SK-N-SH (cell line): Measurements from ENCODE around the gene STUB1. TPM values are rescaled to one million over a fixed set of nuclear protein-coding genes. Genes with fewer than 3 reads are reported as not detected.

Experiments used
- CTCF ChIA-PET: fragments of 300-600, 350-600 bp; formaldehyde crosslinking; extraction: SDS; loops from one replicate; lab custom pipeline; 2021; lab: Yijun Ruan, JAX
- POLR2A ChIA-PET: fragments of 350-600 bp; sonication (Branson Sonifier 250); formaldehyde crosslinking; extraction: SDS; loops from one replicate; lab custom pipeline; 2020; ENCODE audit warnings: antibody characterized with exemption, inconsistent platforms; lab: Yijun Ruan, JAX
- DNase-seq: peaks from one replicate; pipeline ENCODE4 v3.0.0; 2012
- H2AFZ ChIP-seq: fragments of 200-600 bp; sonication (generic); 2 replicates; pipeline ENCODE4 v1.8.1; 2016; ENCODE audit warnings: antibody characterized with exemption, mild to moderate bottlenecking, low read depth
- H3F3A ChIP-seq: fragments of 200-600 bp; sonication (generic); replicated peaks from 2 replicates; pipeline ENCODE3; 2016; ENCODE audit warnings: antibody characterized with exemption, mild to moderate bottlenecking; ENCODE audit not compliant: insufficient read depth
- H3K27ac ChIP-seq, 2 experiments: fragments of 200-500 bp in 1 of 2; fragments of 200-600 bp in 1 of 2; sonication (Bioruptor generic) in 1 of 2; sonication (generic), shearing (Covaris generic) in 1 of 2; 2 replicates each; pipeline versions ENCODE4 v1.5.1 to v1.6.1; 2014 to 2016; ENCODE audit warnings: low read depth in 2 of 2, inconsistent platforms in 1 of 2, low read length in 1 of 2, mild to moderate bottlenecking in 1 of 2, mixed read lengths in 1 of 2
- H3K27me3 ChIP-seq: fragments of 200-600 bp; sonication (generic), shearing (Covaris generic); 2 replicates; pipeline ENCODE4 v1.6.1; 2016; ENCODE audit warnings: mixed run types; ENCODE audit not compliant: insufficient read depth
- H3K36me3 ChIP-seq, 2 experiments: fragments of 200-500 bp in 1 of 2; fragments of 200-600 bp in 1 of 2; sonication (Bioruptor generic) in 1 of 2; sonication (generic) in 1 of 2; replicated peaks in 1 of 2; 2 replicates each; pipeline versions ENCODE3 to v1.5.1; 2014 to 2016; ENCODE audit warnings: low read length in 1 of 2, mild to moderate bottlenecking in 1 of 2; ENCODE audit not compliant: insufficient read depth in 2 of 2, control insufficient read depth in 1 of 2
- H3K4me1 ChIP-seq, 2 experiments: fragments of 200-500 bp in 1 of 2; fragments of 200-600 bp in 1 of 2; sonication (Bioruptor generic) in 1 of 2; sonication (generic), shearing (Covaris generic) in 1 of 2; 2 replicates each; pipeline versions ENCODE4 v1.5.1 to v1.6.1; 2014 to 2016; ENCODE audit warnings: low read depth in 1 of 2, low read length in 1 of 2, mixed run types in 1 of 2; ENCODE audit not compliant: insufficient read depth in 2 of 2, control insufficient read depth in 1 of 2
- H3K4me2 ChIP-seq: fragments of 200-600 bp; sonication (generic), shearing (Covaris generic); 2 replicates; pipeline ENCODE4 v1.6.1; 2017; ENCODE audit warnings: mixed run types
- H3K4me3 ChIP-seq, 2 experiments: fragments of 200-500 bp in 1 of 2; fragments of 200-600 bp in 1 of 2; sonication (Bioruptor generic) in 1 of 2; sonication (generic), shearing (Covaris generic) in 1 of 2; 2 replicates each; pipeline versions ENCODE4 v1.5.1 to v1.8.1; 2014 to 2016; ENCODE audit warnings: low read depth in 2 of 2, inconsistent platforms in 1 of 2, low read length in 1 of 2, mild to moderate bottlenecking in 1 of 2, mixed read lengths in 1 of 2, moderate library complexity in 1 of 2
- H3K79me2 ChIP-seq: fragments of 200-600 bp; sonication (generic); 2 replicates; pipeline ENCODE4 v1.8.1; 2017; ENCODE audit warnings: mild to moderate bottlenecking; ENCODE audit not compliant: insufficient read depth
- H3K9ac ChIP-seq: fragments of 200-600 bp; sonication (generic); 2 replicates; pipeline ENCODE4 v1.6.1; 2017; ENCODE audit warnings: mixed run types
- H3K9me2 ChIP-seq: fragments of 200-600 bp; sonication (generic); 2 replicates; pipeline ENCODE4 v1.6.1; 2017; ENCODE audit warnings: mixed run types
- H3K9me3 ChIP-seq: fragments of 200-600 bp; sonication (generic); 2 replicates; pipeline ENCODE4 v1.6.1; 2017; ENCODE audit warnings: mixed run types, mild to moderate bottlenecking, moderate library complexity
- H4K20me1 ChIP-seq: fragments of 200-600 bp; sonication (generic); 2 replicates; pipeline ENCODE4 v1.6.1; 2017; ENCODE audit warnings: mild to moderate bottlenecking, mixed run types; ENCODE audit not compliant: insufficient read depth
- CHD2 ChIP-seq: fragments of 150-350 bp; IDR thresholded peaks from 2 replicates; pipeline ENCODE4 v1.6.1; 2018; ENCODE audit warnings: low read length; ENCODE audit not compliant: partially characterized antibody
- ELF1 ChIP-seq: IDR thresholded peaks from 2 replicates; pipeline ENCODE4 v1.4.0; 2012
- EP300 ChIP-seq, 2 experiments: IDR thresholded peaks; 2 replicates each; pipeline versions ENCODE4 v1.4.0 to v1.6.1; 2012; ENCODE audit warnings: borderline replicate concordance in 1 of 2, low read depth in 1 of 2, low read length in 1 of 2
- EZH2phosphoT487 ChIP-seq: fragments of 200-600 bp; sonication (generic); IDR thresholded peaks from 2 replicates; pipeline ENCODE4 v1.6.1; 2017; ENCODE audit warnings: low read depth, mixed run types, mild to moderate bottlenecking, antibody characterized with exemption, moderate library complexity, borderline replicate concordance
- FOSL2 ChIP-seq: IDR thresholded peaks from 2 replicates; pipeline ENCODE4 v1.4.0; 2012; ENCODE audit warnings: low read depth, mild to moderate bottlenecking, moderate library complexity, borderline replicate concordance
- FOXJ3 ChIP-seq: sonication (generic); formaldehyde crosslinking; IDR thresholded peaks from 2 replicates; pipeline ENCODE4 v1.5.1; 2020; ENCODE audit warnings: mild to moderate bottlenecking, missing genetic modification reagents
- GATA2 ChIP-seq: sonication (generic); formaldehyde crosslinking; IDR thresholded peaks from 2 replicates; pipeline ENCODE4 v1.5.0; 2020; ENCODE audit warnings: mild to moderate bottlenecking, missing genetic modification reagents
- JUND ChIP-seq: IDR thresholded peaks from 2 replicates; pipeline ENCODE4 v1.4.0; 2012
- MEF2A ChIP-seq: IDR thresholded peaks from 2 replicates; pipeline ENCODE4 v1.4.0; 2012; ENCODE audit warnings: low read depth, borderline replicate concordance
- MXI1 ChIP-seq: IDR thresholded peaks from 2 replicates; pipeline ENCODE4 v1.6.1; 2012; ENCODE audit warnings: mild to moderate bottlenecking, low read depth, low read length, improper control_type of control experiment
- NFIC ChIP-seq: IDR thresholded peaks from 2 replicates; pipeline ENCODE4 v1.4.0; 2012; ENCODE audit warnings: borderline replicate concordance
- POLR2AphosphoS5 ChIP-seq: IDR thresholded peaks from 2 replicates; pipeline ENCODE4 v1.6.1; 2012; ENCODE audit warnings: low read depth, low read length
- RAD21 ChIP-seq: IDR thresholded peaks from 2 replicates; pipeline ENCODE4 v1.6.1; 2012; ENCODE audit warnings: mild to moderate bottlenecking, low read length
- RXRA ChIP-seq: IDR thresholded peaks from 2 replicates; pipeline ENCODE4 v1.4.0; 2012; ENCODE audit warnings: low read depth, mild to moderate bottlenecking, borderline replicate concordance
- SIN3A ChIP-seq: IDR thresholded peaks from 2 replicates; pipeline ENCODE4 v1.6.1; 2012; ENCODE audit warnings: low read depth, mild to moderate bottlenecking, low read length, moderate library complexity, borderline replicate concordance
- TAF1 ChIP-seq: IDR thresholded peaks from 2 replicates; pipeline ENCODE4 v1.6.1; 2012; ENCODE audit warnings: low read depth, mild to moderate bottlenecking, low read length, moderate library complexity, borderline replicate concordance
- TCF12 ChIP-seq: IDR thresholded peaks from 2 replicates; pipeline ENCODE4 v1.4.0; 2012
- YY1 ChIP-seq: IDR thresholded peaks from 2 replicates; pipeline ENCODE4 v1.4.0; 2012; ENCODE audit warnings: low read depth, mild to moderate bottlenecking
- WGBS: methylation state at CpG from one replicate; pipeline ENCODE4 v1.1.6; 2017; ENCODE audit warnings: low lambda C conversion rate; 5-methylcytosine and 5-hydroxymethylcytosine counted together
- polyA plus RNA-seq, 3 experiments: library from polyadenylated mRNA; depleted of rRNA; stranded (reverse); fragments of >200 nt; gene quantifications; 2 replicates each; pipeline ENCODE4 v1.2.3, GENCODE V29; 2012
- TF ChIP-seq, protein P1 (sequence below): fragments of 150-350 bp; IDR thresholded peaks from 2 replicates; pipeline ENCODE4 v1.6.1; 2017; ENCODE audit warnings: antibody characterized with exemption, low read length, low read depth, borderline replicate concordance
- TF ChIP-seq, protein P2 (sequence below): IDR thresholded peaks from 2 replicates; pipeline ENCODE4 v1.4.0; 2012; ENCODE audit warnings: low read depth
- TF ChIP-seq, protein P3 (sequence below): IDR thresholded peaks from 2 replicates; pipeline ENCODE4 v1.4.0; 2012; ENCODE audit warnings: low read depth, borderline replicate concordance
- TF ChIP-seq, protein P4 (sequence below): IDR thresholded peaks from 2 replicates; pipeline ENCODE4 v1.6.1; 2012; ENCODE audit warnings: mild to moderate bottlenecking, low read depth, low read length, moderate library complexity
- TF ChIP-seq, protein P5 (sequence below): fragments of 150-350 bp; IDR thresholded peaks from 2 replicates; pipeline ENCODE4 v1.6.1; 2016; ENCODE audit warnings: mild to moderate bottlenecking, low read depth, low read length

The STUB1 gene
- polyA plus RNA-seq, 1 of the 3 experiments (the other 2 are of a cell fraction): 323 TPM

DNA sequence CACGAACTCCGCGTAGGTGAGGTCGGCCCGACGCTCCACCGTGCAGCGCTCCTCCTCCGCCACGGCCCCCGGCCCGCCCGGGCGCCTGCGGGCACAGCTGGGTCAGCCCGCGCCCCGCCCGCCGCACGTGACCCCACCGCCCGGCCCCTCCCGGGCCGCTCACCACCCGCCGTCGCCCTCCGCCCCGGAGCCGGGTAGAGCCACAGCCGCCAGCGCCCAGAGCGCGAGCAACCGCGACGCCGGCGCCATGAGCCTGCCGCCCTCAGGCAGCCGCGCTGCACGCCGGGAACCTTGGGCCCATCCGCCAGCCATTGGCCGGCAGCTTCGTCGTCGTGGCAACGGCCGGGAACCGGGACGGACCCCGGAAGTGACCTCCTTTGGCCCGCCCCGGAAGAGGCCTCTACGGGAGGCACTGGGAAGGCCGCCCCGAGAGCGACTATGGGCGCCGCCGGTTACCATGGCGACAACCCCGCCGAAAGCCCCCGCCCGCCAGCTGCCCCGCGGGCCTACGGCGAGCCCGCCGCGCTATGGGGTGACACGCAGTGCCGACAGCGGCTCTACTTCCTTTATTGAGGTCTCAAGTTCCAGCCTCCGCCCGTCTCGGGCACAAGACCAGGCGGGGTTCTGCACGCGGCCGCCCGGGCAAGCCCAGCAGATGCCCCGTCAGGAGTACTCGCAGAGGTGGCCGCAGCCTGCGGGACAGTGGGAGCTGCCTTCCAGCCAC is 4.0 kb downstream of the STUB1 start, which contains the start of gene JMJD8 (continued):
- TF ChIP-seq YY1 (peak; percentile 84; the same call in 1 of the 2 replicates), FOSL2 (no peak), RXRA (no peak; the same call in 1 of the 2 replicates), SIN3A (peak; percentile 87; the same call in 1 of the 2 replicates), TAF1 (peak; percentile 74), POLR2AphosphoS5 (peak; percentile 81), FOXJ3 (CRISPR knock-in tag) (no peak), NFIC (no peak), GATA2 (CRISPR knock-in tag) (no peak), TCF12 (peak; percentile 16; the same call in 1 of the 2 replicates), RAD21 (no peak)
- TF ChIP-seq, protein P1, sequence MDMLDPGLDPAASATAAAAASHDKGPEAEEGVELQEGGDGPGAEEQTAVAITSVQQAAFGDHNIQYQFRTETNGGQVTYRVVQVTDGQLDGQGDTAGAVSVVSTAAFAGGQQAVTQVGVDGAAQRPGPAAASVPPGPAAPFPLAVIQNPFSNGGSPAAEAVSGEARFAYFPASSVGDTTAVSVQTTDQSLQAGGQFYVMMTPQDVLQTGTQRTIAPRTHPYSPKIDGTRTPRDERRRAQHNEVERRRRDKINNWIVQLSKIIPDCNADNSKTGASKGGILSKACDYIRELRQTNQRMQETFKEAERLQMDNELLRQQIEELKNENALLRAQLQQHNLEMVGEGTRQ: no peak

DNA sequence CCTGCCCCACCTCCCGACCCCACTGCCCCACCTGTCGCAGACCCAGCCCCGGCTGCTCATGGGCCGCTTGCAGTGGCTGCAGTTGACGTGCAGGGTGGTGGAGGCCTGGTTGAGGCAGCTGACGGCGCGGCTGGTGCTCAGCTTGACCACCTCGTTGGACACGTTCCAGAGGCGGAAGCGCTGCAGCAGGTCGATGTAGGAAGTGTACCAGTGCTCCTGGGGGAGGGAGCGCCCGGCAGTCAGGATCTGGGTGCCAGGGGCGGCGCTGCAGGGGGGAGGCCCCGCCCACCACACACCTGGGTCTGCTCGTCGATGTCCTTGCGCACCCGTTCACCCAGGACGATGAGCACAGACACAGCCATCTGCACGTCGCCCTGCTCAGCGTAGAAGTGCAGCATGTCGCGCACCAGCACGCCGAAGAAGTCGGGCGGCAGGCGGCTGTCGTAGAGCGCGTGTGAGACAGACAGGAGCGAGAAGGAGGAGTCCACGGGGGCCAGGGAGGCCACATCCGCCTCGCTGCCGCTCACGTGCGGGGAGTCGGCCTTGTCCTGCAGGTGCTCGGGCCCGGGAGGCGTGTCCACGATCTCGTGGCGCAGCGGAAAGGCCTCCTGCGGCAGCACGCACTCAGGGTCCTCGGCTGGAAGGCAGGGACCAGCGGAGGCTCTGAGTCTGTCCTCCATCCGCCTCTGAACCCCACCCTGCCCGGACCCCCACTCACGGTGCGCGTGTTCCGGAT is 4.9 kb downstream of the STUB1 start:
- H3K79me2 ChIP-seq: peaks cover 45% of the 10 kb centered on the region
- TF ChIP-seq SIN3A: no peak
- no peak for TF ChIP-seq EZH2phosphoT487
- TF ChIP-seq NFIC: no peak
- TF ChIP-seq GATA2 (CRISPR knock-in tag): no peak
- no peak for TF ChIP-seq MEF2A
- no peak for TF ChIP-seq ELF1
- TF ChIP-seq CHD2: no peak
- TF ChIP-seq, protein P2, sequence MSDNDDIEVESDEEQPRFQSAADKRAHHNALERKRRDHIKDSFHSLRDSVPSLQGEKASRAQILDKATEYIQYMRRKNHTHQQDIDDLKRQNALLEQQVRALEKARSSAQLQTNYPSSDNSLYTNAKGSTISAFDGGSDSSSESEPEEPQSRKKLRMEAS: no peak
- TF ChIP-seq MXI1: no peak
- TF ChIP-seq, protein P3, sequence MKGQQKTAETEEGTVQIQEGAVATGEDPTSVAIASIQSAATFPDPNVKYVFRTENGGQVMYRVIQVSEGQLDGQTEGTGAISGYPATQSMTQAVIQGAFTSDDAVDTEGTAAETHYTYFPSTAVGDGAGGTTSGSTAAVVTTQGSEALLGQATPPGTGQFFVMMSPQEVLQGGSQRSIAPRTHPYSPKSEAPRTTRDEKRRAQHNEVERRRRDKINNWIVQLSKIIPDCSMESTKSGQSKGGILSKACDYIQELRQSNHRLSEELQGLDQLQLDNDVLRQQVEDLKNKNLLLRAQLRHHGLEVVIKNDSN: no peak
- no peak for TF ChIP-seq FOSL2
- TF ChIP-seq, protein P4, sequence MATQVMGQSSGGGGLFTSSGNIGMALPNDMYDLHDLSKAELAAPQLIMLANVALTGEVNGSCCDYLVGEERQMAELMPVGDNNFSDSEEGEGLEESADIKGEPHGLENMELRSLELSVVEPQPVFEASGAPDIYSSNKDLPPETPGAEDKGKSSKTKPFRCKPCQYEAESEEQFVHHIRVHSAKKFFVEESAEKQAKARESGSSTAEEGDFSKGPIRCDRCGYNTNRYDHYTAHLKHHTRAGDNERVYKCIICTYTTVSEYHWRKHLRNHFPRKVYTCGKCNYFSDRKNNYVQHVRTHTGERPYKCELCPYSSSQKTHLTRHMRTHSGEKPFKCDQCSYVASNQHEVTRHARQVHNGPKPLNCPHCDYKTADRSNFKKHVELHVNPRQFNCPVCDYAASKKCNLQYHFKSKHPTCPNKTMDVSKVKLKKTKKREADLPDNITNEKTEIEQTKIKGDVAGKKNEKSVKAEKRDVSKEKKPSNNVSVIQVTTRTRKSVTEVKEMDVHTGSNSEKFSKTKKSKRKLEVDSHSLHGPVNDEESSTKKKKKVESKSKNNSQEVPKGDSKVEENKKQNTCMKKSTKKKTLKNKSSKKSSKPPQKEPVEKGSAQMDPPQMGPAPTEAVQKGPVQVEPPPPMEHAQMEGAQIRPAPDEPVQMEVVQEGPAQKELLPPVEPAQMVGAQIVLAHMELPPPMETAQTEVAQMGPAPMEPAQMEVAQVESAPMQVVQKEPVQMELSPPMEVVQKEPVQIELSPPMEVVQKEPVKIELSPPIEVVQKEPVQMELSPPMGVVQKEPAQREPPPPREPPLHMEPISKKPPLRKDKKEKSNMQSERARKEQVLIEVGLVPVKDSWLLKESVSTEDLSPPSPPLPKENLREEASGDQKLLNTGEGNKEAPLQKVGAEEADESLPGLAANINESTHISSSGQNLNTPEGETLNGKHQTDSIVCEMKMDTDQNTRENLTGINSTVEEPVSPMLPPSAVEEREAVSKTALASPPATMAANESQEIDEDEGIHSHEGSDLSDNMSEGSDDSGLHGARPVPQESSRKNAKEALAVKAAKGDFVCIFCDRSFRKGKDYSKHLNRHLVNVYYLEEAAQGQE: no peak
- TF ChIP-seq, protein P5, sequence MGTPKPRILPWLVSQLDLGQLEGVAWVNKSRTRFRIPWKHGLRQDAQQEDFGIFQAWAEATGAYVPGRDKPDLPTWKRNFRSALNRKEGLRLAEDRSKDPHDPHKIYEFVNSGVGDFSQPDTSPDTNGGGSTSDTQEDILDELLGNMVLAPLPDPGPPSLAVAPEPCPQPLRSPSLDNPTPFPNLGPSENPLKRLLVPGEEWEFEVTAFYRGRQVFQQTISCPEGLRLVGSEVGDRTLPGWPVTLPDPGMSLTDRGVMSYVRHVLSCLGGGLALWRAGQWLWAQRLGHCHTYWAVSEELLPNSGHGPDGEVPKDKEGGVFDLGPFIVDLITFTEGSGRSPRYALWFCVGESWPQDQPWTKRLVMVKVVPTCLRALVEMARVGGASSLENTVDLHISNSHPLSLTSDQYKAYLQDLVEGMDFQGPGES: no peak
- TF ChIP-seq EP300 (IDR thresholded peaks at IDR 0.05; ENCODE audit: borderline replicate concordance in 1 of 2, low read depth in 1 of 2, low read length in 1 of 2): no peak
- no peak for TF ChIP-seq JUND

More for the DNA sequence above, 4.9 kb downstream of the STUB1 start:
- no peaks in the 10 kb centered on the region for H3K9me2 ChIP-seq
- CTCF ChIA-PET: interaction anchor here (0.6 to 5.9 kb wide), 12 partner anchors 13 to 323 kb away, joined by 3 to 38 read pairs (median 4); partner anchors contain the start of genes ANTKMT, METTL26 and RHOT2
- peak overlapping the region in 1 of 2 experiments; percentile 82; a peak in 2 of 4 replicates for H3K27ac ChIP-seq
- no peaks in the 10 kb centered on the region for H3K27me3 ChIP-seq
- POLR2A ChIA-PET: interaction anchor here (0.6 to 1.2 kb wide), 3 partner anchors 9 to 254 kb away, joined by 3 to 5 read pairs (median 4); no protein-coding TSS in a partner anchor
- H3K4me2 ChIP-seq: peak overlapping the region; percentile 89; the same call in 1 of the 2 replicates
- H3F3A ChIP-seq: peaks cover 10% of the 10 kb centered on the region
- H3K4me3 ChIP-seq: peak overlapping the region in 1 of 2 experiments; percentile 68; a peak in 1 of 4 replicates
- H4K20me1 ChIP-seq: peaks cover 23% of the 10 kb centered on the region
- 89% methylated on average over 33 of the region's 61 CpGs for WGBS
- H3K4me1 ChIP-seq: peaks cover 13 to 59% of the 10 kb centered on the region in 2 experiments; a peak in 3 of 4 replicates
- H2AFZ ChIP-seq: no peak overlapping the region
- no peak for DNase-seq
- no peak overlapping the region for H3K9ac ChIP-seq
- H3K36me3 ChIP-seq: peaks cover 13 to 39% of the 10 kb centered on the region in 2 experiments
- H3K9me3 ChIP-seq: no peaks in the 10 kb centered on the region
